Measurements from ENCODE around the gene TAF1.
"Not testable (repeated sequence)": the region's sequence is repeated elsewhere in the genome, so short reads cannot be mapped to it uniquely, and the experiment has no call there.

Gene TAF1, protein sequence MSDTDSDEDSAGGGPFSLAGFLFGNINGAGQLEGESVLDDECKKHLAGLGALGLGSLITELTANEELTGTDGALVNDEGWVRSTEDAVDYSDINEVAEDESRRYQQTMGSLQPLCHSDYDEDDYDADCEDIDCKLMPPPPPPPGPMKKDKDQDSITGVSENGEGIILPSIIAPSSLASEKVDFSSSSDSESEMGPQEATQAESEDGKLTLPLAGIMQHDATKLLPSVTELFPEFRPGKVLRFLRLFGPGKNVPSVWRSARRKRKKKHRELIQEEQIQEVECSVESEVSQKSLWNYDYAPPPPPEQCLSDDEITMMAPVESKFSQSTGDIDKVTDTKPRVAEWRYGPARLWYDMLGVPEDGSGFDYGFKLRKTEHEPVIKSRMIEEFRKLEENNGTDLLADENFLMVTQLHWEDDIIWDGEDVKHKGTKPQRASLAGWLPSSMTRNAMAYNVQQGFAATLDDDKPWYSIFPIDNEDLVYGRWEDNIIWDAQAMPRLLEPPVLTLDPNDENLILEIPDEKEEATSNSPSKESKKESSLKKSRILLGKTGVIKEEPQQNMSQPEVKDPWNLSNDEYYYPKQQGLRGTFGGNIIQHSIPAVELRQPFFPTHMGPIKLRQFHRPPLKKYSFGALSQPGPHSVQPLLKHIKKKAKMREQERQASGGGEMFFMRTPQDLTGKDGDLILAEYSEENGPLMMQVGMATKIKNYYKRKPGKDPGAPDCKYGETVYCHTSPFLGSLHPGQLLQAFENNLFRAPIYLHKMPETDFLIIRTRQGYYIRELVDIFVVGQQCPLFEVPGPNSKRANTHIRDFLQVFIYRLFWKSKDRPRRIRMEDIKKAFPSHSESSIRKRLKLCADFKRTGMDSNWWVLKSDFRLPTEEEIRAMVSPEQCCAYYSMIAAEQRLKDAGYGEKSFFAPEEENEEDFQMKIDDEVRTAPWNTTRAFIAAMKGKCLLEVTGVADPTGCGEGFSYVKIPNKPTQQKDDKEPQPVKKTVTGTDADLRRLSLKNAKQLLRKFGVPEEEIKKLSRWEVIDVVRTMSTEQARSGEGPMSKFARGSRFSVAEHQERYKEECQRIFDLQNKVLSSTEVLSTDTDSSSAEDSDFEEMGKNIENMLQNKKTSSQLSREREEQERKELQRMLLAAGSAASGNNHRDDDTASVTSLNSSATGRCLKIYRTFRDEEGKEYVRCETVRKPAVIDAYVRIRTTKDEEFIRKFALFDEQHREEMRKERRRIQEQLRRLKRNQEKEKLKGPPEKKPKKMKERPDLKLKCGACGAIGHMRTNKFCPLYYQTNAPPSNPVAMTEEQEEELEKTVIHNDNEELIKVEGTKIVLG (N-terminal part only)

DNA sequence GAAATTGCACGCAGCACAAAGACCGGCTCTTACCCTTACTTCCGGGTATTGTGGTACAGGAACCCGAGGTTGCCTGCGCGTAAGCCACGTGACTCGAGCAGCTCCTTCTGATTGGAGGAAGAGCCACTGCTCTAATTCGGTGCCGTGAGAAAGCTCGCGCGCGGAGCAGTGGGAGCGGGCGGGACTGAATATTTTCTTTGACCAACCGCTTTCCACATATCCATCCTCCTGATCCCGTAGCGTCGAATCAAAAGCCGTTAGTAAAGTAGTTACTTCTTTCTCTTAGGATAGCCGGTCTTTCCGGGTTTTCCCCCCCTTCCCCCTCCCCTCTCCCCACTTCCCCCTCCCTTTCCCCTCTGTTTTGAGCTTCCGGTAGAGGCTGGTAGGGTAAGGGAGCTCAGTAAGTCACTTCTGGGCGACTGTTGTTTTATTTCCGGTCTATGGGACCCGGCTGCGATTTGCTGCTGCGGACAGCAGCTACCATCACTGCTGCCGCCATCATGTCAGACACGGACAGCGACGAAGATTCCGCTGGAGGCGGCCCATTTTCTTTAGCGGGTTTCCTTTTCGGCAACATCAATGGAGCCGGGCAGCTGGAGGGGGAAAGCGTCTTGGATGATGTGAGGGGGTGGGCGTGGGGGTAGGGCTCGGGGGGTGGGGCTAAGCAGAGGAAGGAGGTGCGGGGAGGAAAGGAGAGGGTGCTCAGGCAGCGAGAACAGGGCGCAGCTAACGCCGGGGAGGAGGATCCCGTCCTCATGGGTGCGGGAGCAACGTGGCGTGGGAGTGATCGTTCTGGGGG is at the start of gene TAF1:
Gene TAF1, plus strand, starts transcription at position 483 of the 799 bp plus-strand sequence. Its CDS starts 18 bp downstream, at position 501.
- DNase-seq, result peak; percentile 95

DNA sequence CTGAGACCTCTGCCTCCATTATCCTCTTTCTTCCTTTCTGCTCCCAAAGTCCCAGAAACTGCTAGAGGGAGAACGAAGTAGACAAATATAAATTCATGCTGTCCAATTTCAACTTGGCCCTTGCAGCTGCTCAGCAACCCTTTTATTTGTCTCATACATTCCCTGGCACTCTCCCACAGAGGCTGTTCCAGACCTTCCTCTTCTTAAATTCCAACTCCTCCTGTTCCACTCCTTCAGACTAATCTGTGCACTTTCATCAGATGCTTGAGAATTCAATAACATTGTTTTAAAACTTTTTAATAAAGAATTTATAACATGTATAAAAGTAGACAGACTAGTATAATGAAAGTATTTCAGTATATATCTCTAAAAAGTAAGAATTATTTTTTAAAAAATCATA is 49.2 kb upstream of the TAF1 start:
- not testable (repeated sequence) for DNase-seq

DNA sequence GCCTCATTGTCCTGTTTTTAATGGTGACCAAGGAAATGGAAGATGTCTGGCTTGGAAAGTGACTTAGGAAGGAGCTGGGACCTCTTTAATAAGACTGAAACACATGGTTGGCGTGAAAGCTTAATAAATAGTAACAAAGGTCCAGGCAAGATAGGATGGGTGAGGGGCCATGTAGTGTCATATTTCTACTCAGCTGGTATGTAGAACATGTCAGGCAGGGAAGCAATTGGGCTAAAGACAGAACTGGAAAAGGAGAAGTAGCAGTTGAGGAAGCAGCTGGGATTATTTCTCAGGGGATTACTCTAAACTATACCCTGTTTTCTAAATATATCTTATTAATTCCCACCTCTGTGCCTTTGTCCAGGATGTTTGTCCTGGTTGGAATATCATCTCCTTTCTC is 46.0 kb upstream of the TAF1 start:
- no peak for DNase-seq

DNA sequence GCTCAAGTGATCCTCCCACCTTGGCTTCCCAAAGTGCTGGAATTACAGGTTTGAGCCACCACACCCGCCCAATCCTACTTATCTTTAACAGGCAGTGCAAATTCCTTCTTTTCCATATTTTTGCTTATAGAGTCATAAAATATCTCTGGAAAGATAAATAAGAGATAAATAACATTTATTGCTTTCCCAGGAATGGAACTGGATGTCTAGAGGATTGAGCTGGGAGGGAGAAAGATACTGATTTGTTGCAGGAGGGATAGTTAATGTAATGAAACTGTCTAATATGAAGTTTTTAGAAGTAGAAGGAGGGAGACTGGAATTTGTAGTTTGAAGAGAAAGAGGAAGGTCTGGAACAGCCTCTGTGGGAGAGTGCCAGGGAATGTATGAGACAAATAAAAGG is 44.4 kb upstream of the TAF1 start:
- no peak for DNase-seq

DNA sequence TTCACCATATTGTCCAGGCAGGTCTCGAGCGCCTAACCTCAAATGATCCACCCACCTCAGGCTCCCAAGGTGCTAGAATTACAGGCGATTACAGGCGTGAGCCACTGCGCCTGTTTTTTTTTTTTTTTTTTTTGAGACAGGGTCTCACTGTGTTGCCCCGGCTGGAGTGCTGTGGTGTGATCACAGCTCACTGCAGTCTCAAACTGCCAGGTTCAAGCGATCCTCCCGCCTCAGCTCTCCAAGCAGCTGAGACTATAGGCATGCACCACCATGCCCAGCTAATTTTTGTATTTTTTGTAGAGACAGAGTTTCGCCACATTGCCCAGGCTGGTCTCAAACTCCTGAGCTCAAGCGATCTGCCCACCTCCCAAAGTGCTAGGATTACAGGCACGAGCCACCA is 41.7 kb upstream of the TAF1 start:
- DNase-seq, result not testable (repeated sequence)

DNA sequence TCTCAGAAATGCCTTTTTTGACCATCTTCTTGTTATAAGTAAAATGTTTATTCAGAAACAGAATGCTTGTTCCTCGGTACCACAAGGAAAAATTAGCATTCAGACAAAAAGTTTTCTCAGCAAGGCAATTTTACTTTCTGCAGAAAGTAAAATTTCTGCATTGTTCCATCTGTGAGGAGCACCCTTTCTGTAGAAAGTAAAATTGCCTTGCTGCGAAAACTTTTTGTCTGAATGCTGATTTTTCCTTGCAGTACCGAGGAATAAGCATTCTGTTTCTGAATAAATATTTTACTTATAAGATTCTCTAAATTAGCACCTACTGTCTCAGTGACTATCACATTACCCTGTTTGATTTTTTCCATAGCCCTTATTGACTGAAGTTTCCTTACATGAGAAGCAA is 39.8 kb upstream of the TAF1 start:
- DNase-seq, result no peak

DNA sequence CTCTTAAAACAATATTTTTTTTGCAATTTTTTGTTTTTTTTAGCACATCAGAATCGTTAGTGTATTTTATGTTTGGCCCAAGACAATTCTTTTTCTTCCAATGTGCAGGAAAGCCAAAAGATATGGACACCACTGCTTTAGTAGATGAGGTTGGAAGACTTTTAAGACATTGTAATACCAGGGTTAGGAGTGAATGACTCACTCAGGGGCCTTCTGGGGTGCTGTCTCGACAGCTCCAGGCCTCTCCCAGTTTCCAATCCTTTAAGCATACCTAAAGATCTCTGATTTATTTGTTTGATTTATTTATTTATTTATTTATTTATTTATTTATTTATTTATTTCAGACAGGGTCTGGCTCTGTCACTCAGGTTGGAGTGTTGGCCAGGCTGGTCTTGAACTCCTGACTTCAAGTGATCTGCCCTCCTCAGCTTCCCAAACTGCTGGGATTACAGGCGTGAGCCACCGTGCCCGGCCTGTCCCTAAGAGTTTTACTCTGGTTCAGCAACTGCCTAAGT is 16.9 kb upstream of the TAF1 start:
- not testable (repeated sequence) for DNase-seq

DNA sequence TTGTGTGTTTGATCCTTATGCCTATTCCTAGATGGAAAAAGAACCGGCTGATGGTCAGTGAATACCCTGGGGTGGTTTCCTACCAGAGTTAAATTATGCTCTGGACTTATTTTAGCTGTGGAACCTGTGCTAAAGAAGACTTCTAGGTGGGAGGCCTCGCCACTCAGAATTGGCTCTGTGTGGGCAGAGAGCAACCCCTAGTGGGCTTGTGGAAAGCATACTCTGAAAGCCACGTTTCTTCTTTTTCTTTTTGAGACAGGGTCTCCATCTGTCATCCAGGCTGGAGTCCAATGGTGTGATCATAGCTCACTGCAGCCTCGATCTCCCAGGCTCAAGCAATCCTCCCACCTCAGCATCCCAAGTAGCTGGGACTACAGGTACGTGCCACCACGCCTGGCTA is 16.3 kb upstream of the TAF1 start:
- not testable (repeated sequence) for DNase-seq

DNA sequence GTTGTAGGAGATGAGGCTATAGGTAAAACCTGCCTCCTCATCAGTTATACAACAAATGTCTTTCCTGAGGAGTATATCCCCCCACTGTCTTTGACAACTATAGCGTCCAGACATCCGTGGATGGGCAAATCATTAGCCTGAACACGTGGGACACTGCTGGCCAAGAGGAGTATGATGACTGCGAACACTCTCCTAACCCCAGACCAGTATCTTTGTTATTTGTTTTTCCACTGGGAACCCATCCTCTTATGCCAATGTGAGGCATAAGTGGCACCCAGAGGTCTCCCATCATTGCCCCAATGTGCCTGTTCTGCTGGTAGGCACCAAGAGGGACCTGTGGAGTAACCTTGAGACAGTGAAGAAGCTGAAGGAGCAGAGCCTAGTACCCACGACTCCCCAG is 13.7 kb upstream of the TAF1 start:
- DNase-seq, result not testable (repeated sequence)

DNA sequence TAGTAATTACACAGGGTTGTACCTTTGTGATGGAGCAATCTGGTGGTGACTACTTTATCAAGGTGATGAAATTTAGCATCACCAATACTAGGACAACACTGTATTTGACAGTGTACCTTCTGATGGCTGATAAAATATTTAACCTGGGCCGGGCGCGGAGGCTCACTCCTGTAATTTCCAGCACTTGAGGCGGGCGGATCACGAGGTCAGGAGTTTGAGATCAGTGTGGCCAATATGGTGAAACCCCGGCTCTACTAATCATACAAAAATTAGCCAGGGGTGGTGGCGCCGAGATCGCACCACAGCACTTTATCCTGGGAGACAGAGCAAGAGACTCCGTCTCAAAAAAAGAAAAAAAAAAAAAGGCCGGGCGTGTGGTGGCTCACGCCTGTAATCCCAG is 1.9 kb upstream of the TAF1 start:
- no peak for DNase-seq

DNA sequence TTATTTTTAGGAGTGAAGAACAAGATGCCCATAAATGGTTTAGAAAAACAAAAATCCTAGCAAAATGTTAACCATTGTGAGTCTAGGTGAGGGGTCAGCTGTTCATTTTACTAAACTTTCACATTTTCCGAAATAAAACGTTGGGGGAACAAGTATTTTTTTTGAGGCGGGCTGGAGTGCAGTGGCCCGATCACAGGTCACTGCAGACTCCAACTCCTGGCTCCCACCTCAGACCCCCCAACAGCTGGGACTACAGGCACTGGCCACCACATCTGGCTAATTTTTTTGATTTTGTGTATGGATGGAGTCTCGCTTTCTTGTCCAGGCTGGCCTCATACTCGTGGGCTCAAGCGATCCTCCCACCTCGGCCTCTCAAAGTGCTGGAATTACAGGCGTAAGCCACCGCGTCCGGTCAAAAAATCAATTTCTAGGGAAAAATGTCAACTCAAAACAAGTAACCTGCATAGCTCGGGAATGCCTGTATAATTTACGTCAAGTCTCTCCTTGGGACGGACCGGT is 742 bp upstream of the TAF1 start:
- no peak for DNase-seq

DNA sequence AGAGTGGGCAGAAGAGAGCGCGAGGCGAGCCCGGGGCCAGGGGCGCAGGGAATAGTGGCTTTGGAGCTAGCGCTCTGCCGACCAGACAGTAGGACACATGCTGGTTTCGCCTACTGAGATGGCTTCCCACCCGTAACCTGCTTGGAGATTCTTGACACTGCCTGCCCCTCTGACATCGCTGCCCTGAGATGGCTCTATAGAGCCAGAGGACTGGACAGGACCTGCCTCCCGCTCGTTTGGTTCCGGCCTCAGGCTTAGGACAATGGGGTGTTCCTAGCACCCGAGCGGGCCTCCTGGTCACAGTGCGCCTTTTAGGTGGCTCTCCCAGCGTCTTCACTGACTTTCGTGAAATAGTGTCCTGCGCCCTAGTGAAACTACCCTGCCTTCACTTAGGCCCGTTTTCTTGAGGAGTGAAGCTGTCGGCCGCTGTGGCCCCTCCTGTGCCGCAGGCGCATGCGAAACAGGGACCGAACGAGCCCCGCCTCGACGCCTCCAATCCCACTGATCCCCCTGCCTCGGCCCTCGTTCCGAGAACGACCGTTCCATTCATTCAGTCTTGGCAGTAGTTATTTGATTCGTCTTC is 608 bp downstream of the TAF1 start:
- DNase-seq, result peak; percentile 75

DNA sequence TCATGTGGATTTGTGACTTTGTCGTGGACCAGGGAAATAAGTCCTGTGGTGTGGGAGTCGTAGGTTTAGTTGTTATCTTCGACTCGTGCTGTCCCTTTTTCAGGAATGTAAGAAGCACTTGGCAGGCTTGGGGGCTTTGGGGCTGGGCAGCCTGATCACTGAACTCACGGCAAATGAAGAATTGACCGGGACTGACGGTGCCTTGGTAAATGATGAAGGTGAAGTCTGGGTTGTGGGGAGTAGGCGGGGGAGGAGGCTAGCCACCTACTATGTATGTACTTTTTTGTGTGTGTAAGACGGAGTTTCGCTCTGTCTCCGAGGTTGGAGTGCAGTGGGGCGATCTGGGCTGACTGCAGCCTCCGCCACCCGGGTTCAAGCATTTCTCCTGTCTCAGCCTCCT is 1.2 kb downstream of the TAF1 start:
- peak; percentile 64 for DNase-seq

DNA sequence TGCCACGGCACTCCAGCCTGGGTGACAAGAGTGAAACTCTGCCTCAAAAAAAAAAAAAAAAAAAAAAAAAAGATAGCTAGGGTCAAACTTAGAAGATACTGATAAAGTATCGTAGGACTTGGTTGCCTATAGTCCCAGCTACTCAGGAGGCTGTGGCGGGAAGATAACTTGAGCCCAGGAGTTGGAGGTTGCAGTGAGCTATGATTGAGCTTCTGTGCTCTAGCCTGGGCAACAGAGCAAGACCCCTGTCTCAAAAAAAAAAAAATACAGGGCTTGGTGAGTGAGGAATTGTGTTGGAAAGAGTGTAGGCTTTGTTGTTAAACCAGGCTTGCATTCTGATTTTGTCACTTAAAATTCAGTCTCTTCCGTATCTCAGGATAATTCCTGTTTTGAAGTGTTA is 6.2 kb downstream of the TAF1 start:
- no peak for DNase-seq

DNA sequence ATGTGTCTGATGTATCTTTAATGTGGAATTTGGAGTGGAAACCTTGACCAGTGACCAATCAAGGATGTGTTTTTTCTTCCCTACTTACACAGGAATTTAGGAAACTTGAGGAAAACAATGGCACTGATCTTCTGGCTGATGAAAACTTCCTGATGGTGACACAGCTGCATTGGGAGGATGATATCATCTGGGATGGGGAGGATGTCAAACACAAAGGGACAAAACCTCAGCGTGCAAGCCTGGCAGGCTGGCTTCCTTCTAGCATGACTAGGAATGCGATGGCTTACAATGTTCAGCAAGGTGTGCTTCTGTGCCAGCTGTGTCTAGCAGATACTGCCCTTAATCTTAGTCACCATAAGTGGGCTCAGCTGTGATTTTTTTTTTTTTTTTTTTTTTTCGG is 12.6 kb downstream of the TAF1 start:
- DNase-seq, result no peak

DNA sequence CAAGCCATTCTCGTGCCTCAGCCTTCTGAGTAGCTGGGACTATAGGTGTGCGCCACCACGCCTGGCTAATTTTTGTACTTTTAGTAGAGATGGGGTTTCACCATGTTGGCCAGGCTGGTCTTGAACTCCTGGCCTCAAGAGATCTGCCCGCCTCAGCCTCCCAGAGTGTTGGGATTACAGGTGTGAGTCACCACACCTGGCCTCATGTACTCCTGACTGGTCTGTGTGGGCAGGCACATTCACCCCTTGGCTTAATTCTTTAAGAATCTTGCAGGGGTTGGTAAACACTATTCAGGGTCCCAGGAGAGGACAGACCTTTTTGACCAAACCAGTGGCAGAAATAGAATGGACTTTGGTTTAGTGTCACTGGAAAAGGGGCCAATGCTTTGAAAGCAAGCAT is 25.6 kb downstream of the TAF1 start:
- DNase-seq, result not testable (repeated sequence)

DNA sequence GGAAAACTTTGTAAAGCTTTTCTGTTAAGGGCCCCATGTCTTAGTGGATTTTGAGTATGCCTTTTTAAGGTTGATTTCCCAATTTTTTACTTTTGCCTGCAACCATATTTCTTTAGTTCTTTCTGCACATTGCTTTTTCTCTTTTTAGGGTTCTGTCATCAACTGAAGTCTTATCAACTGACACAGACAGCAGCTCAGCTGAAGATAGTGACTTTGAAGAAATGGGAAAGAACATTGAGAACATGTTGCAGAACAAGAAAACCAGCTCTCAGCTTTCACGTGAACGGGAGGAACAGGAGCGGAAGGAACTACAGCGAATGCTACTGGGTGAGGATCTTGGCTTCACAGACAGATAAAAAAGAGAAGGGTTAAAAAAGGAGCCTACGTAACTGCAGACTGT is 27.8 kb downstream of the TAF1 start:
- DNase-seq, result no peak

DNA sequence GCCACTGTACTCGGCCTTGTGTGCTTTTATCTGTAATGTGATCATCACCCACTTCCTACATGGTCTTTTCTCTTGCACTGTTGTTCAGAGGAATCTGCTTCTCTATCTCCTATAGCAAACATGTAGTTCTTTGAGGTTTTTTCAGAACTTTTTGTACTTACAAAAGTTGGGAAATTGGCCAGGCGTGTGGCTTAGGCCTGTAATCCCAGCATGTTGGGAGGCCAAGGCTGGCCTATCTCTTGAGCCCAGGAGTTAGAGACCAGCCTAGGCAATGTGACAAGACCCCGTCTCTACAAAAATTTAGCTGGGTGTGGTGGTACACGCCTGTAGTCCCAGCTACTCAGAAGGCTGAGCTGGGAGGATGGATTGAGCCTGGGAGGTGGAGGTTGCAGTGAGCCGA is 30.4 kb downstream of the TAF1 start:
- no peak for DNase-seq

DNA sequence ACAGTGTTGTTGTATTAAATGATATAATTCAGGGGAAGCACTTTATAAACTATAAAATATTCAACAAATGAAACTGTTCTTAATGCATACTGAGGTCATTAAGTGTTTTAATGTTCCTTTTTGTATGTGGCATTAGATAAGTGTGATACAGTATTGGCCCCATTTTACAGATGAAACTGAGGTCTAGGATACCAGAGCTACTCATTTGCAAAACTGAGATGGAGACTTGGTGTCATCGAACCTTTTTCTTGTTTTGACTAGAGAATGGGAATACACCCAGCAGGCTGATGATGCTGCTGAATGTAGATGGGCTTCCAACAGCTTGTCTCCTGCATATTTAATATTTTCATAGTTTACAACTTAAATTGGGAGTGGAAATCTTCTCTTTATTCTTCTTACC is 34.6 kb downstream of the TAF1 start:
- no peak for DNase-seq

DNA sequence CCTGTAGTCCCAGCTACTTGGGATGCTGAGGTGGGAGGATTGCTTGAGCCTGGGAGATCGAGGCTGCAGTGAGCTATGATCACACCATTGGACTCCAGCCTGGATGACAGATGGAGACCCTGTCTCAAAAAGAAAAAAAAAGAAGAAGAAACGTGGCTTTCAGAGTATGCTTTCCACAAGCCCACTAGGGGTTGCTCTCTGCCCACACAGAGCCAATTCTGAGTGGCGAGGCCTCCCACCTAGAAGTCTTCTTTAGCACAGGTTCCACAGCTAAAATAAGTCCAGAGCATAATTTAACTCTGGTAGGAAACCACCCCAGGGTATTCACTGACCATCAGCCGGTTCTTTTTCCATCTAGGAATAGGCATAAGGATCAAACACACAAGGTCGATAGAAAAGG is 50.1 kb downstream of the TAF1 start:
- not testable (repeated sequence) for DNase-seq

DNA sequence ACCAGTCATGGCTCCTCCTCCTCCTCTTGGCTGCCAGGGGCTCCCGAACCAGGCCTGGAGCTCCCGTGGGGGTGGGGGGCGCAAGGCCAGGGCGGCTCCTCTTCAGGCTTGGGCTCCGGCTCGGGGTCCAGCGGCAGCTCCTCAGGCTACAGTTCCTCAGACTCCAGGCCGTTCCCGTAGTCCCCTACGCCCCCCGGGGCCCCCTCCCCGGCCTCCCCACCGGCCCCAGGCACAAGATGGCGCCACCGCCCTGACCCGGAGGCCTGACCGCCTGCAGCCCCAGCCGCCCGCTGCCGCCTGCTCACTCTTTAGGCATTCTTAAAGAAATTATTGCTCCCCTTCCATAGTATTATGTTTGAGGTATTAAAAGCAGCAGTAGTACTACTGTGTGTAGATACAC is 54.5 kb downstream of the TAF1 start:
- no peak for DNase-seq

Data from activated effector memory CD4-positive, alpha-beta T cell treated with anti-CD3 and anti-CD28 coated beads, Interleukin-2, amount 50 U/mL, for 16 hours (primary cell).